ENCODE data around the gene KCNG2.
"Not testable (repeated sequence)": the region's sequence is repeated elsewhere in the genome, so short reads cannot be mapped to it uniquely, and the experiment has no call there.

KCNG2 gene

DNA sequence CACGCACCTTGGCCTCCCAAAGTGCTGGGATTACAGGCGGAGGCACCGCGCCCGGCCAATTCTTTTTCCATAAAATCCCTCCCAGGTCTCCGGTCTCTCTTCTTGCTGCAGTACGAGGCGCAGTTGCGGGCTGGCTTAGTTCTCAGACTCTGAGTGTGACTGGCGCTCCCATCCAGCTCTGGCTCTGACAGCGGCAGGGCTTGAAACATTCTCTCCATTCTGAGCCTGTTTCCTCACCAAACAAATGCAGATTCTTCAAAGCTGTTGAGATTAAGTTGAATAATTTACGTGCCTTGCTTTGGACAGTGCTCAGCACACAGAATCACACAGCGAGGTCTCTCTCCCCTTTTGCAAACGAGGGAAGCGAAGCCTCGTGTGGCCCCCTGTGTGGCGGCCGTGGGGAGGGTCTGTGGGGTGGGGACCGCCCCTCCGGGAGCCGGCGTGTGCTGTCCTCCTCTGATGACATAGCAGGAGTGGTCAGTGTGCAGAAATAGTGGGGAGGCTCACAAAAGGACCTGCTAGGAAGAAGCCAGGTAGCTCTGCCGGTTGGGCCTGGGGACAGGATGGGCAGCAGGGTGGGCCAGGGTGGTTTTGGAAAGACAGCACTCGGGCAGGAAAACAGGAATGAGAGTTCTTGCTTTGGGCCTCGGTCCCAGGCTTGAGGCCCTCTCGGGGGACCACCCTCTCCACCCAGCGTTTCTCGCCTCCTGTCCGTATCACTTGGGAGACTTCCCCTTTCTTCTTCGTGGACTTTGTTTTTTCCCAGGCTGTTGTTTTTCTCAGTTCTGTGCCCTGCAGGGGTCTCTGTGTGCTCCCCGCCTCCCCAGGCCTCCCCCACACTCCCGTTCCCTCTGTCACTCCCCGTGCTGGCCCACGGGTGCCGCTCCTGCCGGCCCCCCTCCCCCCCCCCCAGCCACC is 75.0 kb downstream of the KCNG2 start:
- no peak for DNase-seq

DNA sequence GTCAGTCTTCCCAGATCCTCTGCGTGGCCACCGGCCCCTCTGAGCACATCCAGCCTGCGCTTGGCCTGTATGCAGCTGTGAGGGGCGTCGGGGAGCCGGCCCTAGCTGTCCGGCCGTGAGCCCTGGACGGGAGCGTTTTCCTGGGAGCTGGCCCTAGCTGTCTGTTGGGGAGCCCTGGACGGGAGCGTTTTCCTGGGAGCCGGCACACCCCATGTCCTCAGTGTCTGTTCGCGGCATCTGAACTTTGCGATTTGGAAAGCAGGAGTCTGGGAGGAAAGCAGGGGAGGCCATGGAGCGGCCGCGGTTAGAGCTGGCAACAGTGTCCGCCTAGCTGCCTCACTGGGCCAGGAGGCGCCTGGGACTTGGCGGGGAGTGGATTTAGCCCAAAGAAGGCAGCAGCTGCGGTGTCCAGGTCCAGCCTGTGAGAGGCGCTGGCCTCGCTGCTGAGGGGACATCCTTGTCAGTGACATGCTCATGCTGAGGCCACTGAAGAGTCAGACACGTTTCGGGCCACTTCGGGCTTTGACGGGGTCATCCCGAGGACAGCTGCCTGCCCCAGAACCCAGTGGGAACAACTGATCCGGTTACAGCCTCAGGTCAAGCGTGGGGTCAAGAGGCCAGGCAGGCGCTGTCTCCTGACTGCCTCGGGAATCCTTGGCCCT is 75.8 kb downstream of the KCNG2 start:
- no peak for DNase-seq

DNA sequence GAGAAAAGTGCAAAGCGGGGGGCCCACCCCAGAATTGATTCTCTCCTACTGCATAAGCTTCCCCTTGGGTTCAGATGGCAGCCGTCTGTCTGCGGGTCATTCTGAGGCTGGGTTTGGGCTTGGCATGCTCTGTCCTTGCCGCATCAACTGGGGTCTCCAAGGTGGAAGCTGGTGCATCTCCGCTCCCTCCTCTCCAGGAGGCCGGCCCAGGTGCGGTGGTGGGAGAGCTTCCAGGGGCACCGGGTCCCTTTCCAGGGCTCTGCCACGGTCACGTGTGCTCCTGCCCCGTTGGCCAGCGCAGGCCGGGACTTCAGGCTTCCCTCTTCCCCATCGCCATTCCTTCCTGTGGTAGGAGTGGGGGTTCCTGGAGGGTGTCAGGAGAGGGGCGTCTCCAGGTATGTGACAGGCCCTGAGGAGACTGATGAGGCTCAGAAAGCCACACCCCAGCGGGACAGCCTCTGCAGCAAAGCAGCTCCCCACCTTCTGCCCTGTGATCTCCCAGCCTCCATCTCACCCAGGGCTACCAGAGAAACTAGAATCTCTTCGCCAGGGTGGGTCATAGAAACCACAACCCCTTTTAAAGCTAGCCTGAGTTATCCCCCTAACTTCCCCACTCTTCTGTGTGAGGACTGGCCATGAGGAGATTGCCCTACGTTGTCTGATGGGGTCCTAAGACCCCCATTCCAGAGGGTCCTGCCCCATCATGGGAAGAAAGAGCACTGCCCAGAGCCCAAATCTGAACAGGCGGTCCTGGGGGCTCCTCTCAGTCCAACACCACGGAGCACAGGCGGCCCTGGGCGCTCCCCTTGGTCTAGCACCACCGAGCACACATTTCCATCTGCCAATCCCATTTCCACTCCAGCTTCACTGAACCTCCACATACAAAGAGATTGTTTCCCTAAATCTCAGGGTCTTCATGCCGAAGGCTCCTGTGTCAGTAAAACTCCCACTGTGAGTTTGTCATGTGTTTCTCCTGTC is 77.1 kb downstream of the KCNG2 start:
- DNase-seq, result no peak

DNA sequence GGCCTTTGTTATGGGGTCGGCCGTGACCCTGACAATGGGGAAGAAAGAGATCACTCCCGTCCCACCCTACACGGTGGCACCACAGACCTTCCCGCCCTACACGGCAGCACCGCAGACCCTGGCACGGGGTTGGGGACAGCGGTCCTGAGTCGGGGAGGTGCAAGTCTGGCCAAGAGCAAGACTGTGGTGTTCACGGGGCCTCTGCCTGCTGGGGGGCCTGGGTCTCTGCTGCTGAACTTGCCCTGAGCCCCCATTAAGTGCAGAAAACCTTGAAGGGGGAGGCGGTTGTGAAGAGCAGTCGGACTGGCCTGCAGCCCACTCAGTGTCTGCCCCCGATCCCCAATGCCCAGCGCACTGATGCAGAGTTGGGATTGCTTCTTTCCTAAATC is 77.8 kb downstream of the KCNG2 start:
- DNase-seq, result no peak

DNA sequence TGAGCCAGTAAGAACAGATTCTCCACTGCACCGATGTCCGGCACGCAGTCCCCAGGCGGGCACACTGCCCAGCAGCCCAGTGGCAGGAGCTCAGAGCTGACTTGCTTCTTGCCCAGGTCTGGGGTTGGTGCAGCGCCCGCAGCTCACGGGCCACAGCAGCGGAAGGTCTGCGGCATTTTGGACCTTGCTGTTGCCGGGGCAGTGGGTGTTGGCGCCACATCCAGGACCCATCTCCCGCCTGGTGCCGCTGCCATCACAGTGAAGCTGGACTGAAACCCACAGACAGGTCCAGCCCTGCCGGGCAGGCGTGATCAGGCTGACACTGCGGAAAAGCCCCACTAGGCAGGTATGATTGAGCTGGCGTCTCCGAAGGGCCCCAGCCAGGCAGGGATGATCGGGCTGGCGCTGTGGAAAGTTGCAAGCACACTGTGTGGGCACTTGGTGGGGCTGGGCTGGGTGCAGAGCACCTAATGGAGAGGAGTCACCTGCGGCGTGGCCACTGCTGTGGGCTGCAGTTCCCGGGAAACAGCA is 78.3 kb downstream of the KCNG2 start:
- no peak for DNase-seq

DNA sequence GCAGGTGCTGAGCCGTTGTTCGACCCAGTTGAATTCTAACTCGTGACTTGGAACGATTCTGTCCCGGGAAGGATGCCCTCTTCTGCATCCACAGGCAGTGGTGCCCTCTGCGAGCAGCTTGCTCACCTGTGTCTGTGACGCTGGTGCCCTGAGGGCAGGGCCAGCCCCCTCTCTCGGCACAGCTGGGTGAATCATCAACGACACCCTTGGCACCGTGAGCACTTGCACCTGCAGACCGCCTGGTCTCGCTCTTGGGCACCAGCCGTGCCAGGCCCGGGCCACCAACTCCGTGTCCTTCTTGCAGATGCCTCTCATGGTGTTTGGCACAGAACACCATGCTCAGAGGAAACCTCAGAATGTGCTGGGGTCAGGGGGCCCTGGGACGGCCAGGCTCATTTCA is 78.8 kb downstream of the KCNG2 start:
- DNase-seq, result no peak

DNA sequence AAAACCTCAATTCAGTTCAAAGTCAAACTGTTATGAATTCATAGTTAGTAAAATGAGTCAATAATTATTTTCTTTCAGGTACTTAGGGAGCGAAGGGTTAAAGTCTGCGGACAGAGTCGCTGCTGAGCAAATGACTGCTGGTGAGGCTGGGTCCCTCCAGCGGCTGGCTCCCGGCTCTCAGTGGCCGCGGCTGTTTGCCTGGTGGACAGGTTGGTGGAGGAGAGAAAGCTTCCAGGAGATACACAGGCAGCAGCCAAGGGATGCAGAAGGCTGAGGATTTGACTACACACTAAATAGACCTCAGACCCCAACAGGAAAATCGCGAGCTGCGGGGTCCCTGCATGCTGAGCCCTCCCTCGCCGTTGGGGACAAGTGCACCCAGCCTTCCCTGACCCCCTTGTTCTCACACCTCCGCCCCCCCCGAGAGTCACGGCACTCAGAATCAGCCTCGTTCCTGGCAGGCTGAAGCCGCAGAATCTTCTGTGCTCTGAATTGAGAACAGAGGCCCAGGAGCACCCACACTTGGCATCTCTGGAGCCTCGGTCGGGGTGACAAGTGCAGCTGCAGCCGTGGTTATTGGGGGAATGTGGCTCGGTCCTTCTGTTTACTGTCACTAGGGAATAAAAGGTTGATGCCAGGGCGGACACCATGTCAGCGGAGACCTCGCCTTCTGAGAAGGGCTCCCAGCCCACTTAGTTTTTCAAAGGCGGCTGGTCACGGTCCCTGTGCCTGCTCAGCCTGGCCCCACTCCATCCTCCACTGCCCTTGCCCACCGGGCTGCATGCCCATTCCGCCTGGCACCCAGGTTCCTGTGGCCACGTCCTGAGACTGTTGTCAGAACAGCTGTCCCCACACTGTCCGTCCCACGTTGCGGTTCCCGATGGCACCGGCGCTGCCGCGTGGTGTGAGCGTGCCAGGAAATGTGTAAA is 79.7 kb downstream of the KCNG2 start:
- no peak for DNase-seq

DNA sequence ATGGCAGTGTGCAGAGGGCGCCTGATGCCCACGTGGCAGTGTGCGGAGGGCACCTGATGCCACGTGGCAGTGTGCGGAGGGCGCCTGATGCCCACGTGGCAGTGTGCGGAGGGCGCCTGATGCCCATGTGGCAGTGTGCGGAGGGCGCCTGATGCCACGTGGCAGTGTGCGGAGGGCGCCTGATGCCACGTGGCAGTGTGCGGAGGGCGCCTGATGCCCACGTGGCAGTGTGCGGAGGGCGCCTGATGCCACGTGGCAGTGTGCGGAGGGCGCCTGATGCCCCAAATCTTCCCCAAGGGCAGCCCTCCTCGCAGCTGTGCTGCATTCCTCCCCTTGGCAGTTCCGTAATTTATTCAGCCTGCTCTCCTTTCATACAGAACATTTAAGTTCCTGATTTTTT is 80.5 kb downstream of the KCNG2 start:
- not testable (repeated sequence) for DNase-seq

DNA sequence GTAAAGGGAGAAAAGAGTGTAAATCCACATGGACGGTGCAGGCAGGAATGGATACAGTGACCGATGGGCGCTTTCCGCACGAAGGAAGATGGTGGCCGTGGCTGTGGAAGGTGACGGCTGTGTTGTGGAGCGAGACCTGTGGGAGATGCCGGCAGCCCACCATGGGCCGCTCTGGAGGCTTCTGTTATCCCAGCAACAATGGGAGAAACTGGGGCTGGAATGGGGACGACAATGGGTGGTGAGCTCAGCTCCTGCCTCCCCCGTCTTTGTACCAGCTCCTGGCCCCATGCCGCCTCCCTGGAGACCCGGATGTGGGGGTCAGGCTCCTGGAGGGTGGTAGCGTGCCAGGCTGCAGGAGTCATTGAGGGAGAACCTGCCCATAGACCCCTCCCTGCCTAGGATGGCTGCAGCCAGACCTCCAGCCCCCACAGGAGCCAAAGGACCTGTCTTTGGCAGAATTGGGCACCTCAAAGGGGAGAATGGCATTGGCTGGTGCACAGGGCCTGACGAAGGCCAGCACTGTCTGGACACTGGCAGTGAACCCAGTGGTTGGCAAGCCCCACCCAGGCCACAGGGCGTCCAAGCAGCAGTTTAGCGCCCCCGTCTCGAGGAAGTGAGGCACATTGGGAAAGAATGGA is 81.1 kb downstream of the KCNG2 start:
- no peak for DNase-seq

DNA sequence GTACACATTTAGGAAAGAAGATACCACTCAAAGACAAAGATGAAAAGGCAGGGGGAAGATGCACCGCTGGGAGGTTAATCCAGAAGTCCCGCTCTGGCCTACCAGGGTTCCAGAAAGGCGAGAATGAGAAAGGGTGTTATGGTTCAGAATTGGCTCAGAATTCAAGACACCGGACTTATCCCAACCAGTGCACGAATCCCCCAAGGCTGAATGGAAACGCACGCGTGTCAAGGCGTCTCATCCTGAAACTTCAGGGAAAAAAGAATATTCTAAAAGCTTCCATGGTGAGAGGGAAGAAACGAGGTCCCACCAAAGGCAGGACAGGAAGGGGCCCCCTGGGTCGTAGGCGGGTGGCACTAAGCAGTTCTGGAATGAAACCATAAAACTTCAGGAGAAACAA is 81.8 kb downstream of the KCNG2 start:
- DNase-seq, result no peak

DNA sequence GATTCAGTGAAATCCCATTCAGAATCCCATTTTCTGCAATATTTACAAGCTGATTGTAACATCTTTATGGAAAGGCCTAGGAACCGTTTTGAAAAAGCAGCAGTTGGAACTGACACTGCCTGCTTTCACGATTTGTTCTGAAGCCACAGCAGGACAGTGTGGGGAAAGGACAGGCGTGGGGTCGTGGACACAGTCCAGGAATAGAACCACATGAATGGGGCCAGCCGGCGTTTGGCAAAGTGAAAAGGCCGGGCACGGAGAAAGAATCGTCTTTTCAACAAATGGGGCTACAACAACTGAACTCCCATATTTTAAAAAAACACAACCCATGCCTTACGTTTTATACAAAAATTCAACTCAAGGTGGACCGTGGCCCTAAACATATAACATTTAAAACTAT is 84.0 kb downstream of the KCNG2 start:
- no peak for DNase-seq

DNA sequence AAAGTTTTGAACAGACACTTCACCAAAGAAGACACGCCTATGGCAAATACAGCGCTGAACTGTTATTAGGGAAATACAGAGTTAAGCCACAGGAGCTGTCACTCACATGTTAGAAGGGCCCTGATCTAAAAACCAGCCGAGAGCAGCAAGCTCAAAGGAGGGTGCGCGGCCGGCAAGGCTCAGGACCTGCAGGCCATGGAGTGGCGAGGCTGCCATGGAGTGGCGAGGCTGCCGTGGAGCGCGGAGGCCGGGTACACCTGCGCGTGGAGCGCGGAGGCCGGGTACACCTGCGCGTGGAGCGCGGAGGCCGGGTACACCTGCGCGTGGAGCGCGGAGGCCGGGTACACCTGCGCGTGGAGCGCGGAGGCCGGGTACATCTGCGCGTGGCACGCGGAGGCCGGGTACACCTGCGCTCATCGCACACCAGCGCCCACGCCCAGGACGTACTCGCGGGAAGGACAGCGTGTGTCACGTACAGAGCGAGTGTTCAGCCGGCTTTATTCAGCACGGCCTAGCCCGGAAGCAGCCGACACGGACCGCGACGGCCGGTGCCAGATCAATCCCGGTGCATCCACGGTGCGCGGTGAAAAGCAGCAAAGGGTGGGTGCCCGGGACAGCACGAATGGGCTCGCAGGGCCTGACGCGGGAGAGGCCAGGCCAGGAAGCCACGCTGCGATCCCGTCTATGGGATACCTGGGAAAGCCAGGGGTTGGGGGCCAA is 84.9 kb downstream of the KCNG2 start:
- DNase-seq, result no peak

DNA sequence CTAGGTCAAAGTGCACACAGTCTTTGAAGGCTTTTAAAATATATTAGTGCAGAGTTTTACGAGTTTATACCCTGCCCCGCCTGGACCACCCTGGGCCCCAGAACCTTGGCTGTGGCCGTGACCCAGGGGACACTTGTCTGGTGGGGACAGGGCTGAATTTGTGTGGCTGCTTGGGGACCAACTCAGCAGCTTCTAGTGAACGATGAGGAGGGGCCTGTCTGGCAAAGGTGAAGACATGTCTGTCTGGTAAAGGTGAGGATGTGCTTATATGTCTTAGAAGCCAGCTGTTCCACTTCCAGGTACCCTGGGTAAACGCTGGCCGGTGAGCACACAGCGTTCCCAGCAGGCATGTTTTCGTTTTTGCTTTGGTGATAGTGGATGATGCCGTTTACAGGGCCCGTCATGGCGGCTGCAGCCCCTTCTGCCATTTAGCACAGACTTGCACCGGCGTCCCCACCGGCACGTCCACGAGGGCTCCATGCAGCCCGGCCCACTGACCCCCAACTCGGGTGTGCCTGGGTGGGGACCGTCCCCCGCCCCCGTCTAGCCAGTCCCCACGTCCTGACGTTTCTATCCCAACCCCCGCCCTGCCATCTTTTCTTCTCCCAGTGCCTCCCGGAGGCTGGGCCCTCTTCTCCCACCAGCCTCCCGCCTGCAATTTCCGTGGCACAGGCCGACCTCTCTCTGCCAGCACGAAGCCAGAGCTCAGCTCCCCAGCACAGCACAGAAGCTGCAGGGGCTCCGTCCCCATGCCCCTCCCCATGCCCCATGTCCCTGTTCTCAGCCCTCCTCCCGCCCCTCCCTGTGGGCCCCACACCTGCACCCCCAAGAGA is 85.9 kb downstream of the KCNG2 start:
- DNase-seq, result no peak

DNA sequence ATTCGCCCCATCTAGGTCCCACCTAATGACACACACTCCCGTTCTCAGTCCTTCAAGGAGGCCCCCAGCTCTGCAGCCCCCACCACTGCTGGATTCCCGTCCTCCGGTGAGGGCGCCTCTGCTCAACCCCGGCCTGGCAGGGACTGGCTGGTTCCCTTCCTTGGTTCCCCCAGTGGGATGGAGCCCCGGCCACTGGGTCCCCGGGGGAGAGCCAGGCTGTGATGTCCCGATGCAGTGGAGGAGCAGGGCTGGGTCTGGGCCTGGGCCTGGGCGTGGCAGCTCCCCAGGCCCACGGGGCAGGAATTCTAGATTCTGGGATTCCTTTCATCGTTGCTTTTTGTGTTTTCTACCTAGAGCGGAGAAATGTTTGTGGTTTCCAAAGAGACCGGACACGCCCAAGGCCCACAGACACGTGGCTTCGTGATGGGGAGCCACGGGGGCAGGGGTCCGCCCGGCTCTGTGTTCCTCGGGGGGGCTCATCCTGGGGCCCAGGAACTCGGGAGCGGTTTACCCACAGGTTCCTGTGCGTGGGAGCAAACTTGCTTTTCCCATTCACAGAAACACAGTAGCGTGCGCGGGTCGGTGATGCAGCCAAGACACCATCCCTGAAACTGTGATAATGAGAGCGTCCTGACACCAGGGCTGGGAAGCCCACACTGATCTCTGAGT is 86.7 kb downstream of the KCNG2 start:
- DNase-seq, result no peak

DNA sequence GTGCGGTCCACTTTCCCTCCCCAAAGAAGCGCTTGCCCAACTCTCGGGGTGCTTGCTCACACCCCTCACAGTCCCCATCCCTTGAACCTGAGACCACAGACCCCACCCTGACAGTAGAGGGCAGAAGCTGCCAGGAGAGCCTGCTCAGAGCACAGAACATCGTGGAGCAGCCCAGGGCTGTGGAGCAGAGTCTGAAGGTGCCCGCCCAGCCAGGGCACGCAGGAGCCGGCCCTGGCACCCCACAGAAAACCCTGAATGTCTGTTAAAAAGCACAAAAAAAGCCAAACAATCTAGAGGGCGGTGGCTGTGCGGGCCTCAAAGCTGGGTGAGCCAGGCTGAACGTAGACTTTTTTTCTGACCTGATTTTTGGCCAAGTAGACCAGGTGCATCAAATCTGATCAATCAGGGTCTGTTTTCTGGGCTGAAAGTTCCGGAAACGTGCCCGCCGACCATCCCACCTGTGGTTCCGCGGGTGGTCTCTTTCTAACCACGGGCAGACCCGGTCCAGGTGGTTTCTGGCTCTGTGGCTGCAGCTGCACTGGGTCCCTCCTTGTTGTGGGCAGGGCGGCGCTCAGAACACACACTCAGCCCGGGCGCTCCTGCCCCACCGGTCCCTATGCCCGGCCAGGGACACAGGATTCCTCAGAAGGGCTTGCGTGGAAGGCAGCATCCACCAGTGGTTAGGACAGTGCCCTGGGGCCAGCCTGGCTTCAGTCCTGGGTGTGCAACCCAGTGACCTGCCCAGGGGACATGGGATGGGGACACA is 87.4 kb downstream of the KCNG2 start:
- DNase-seq, result no peak

DNA sequence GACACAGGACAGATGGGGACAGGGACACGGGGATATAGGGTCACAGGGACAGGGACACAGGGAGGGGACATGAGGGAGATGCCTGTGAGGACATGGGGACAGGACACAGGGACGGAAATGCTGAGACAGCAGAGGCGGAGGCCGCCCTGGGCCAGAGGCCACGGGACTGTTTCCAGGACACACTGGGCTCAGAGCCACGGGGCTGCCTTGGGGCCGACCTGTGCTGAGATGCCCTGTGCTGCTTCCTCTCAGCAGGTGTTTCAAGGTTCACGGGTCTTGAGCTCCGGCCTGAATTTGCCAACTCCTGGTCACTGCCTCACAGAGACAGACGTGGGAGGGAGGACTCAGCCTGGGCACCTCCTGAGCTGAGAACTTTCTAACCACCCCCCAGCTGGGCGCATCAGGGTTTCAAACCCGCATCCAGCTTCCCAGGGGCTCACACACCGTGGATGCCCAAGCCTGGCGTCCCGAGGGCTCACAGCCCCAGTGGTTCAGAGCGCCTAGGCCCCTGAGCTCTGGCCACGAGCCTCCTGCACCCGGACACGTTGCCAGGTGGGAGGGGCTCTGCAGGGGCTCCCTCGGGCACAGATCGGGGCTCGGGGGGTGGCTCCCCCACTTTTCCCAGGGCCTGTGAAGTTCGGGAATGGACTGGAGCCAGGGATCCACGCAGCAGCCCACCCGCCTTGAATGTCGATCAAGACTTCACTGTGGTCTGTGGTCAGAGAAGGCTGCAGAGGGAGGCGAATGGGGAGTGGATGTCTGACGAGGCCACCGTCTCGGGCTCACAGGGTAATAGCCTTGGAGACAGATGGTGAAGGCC is 89.7 kb downstream of the KCNG2 start:
- no peak for DNase-seq

DNA sequence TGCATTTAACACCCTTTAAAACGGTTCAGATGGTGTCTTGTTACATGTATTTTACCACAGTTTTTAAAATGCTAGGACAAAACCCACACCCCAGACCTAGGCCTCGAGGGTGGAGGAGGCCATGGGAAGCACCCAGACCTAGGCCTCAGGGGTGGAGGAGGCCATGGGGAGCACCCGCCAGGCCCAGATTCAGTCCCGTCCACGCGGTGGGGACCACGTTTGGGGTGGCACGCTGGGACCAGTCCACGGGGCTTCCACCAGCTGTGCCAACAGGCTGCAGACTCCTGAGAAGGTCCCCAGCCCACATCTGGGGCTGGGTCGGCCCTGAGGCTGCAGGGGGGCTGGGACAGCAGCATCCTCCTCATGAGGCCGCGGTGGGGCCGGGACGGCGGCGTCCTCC is 90.3 kb downstream of the KCNG2 start:
- no peak for DNase-seq

Measured in NCI-H187 (cell line).